NCI-H748 (cell line): ENCODE measurements around the gene FH.

Experiments used
- DNase-seq: peaks from one replicate; lab custom pipeline; 2025; ENCODE audit not compliant: unreplicated experiment; lab: John Stamatoyannopoulos, UW

FH gene

DNA sequence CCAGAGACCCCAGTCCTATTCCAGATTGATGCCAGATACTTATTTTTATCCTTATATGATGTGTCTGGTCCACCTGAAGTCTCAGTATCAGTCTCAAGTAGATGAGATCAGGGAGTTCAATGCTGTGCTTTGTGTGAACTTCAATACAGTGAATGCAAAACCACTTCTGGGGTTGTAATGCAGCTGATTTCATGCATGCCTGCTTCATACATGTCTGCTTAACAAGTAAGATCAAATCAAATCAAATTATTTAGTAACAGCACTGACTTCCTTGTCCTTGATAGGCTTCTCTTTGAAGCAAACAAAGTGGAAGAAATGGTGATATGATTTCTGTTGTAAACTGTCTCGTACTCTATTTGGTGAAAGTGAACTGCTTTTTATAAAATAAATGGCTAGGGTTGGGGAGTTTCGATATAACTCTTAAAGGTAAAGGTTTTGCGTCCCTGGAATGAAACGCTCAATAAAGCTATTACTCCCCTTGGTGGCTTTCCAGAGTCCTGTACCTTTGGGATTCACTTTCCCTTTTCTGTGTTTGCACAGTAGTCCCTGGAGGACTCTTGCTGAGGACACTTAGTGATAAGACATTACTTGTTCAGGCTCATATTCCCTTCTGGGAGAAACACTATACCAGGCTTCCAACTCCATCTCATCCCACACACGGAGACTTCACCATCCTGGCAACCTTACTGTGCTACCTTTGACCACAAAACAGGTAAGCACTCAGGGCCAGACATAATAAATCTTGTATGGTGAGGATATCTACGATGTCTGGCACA, 59.3 kb downstream of the FH start:
- DNase-seq, result no peak

DNA sequence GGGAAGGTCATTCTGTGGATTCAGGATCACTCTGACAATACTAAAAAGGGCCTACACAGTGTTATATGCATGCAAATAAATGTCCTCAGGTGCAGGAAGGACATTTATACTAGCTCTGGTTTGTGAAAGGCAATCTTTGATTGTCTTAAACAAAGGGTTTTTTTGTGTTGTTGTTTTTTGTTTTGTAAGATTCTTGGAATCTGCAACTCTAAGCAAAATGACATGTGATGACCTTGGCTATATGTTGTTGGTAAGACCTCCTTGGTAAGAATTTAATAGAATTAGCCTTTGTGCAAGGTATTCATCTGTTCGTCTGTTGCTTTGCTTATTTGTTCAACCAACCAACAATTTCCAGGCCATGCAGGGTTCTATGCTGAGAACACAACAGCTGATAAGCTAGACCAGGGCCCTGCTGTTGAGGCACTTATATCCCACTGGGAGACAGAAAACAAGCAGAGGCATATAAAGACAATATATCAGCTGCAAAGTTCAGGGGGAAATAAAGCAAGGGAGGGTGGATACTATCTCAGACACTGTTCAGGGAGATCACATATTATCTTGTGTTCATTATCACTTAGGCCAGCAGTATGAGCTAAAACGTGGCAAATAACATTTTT, 60.3 kb downstream of the FH start:
- no peak for DNase-seq

DNA sequence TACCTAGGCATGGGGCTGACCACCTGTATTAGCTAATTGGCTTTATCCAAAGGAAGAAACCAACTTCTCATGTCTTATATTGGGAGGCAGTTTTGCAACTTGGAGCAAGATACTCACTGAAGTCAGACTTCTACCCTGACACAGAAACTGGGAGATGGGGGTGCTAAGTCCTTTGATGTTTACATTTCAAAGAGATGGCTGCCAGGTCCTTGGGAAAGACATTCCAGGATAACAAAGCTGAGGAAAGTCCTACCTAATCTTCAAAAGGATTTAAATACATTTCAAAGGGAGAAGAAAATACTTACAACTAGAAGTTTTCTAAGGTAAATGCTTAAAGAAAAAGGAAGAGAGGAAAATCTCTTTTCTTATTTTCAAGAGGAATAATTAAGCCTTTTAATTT, 62.1 kb downstream of the FH start:
- no peak for DNase-seq

DNA sequence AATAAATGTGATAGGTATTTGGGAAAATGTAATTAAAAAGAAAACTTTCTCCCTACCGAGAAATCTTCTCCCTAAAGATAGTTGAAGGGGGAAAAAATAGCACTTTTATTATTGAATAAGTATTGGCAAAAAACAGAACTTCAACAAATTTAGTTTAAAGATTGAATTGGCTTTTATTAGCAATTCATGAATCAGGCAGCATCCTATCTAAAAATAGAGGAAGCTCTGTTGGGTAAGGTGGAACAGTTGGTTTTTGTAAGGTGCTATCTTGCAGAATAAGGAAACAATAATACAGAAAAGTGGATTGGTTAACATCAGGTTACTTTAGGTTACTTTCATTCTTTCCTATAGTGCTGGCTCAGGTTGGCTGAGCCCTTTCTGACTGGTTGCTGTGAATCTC, 62.8 kb downstream of the FH start:
- no peak for DNase-seq

DNA sequence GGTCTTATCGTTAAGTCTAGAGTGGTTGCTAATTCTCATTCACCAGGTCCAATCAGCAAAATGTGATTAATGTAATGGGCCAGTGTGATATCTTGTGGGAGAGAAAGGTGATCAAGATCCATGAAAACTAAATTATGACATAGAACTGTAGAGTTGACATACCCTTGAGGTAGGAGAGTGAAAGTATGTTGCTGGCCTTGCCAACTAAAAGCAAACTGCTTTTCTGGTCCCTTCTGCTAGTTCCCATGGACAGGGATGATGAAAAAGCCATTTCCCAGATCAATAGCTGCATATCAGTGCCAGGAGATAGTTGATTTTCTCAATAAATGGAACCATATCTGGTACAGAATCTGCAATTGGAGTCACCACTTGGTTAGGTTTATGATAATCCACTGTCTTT, 65.8 kb downstream of the FH start:
- DNase-seq, result no peak

DNA sequence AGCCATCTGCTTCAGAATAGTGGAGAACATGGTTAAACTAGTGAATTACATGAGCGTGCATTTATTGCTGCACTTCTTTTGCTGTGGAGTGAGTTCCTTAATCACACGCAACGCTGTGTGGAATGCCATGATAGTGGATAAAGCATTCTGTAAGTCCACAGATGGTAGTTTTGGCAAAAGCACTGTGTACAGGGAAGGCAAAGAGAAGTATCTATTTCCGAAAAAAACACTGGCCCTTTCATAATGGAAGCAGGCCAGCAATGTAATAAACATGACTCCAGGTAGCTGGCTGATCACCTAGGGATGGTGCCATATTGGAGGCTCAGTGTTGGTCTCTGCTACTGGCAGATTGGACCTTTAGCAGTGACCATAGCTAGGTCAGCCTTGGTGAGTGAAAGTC, 67.6 kb downstream of the FH start:
- DNase-seq, result no peak
